GM20000 (cell line): ENCODE data around the gene SBK2.
A peak's percentile ranks its signal among the peaks of the same experiment; 100 is the strongest.

ENCODE experiments used
- DNase-seq: peaks from one replicate; pipeline ENCODE4 v3.0.0; 2012; ENCODE audit warnings: low spot score
- CTCF ChIP-seq: IDR thresholded peaks from 2 replicates; pipeline ENCODE4 v1.5.1; 2012; ENCODE audit warnings: mild to moderate bottlenecking, control low read depth; ENCODE audit errors: extremely low read depth, missing control alignments

Gene SBK2

GRCh38 chr19:55483706-55484592 lies 53.0 kb downstream of the SBK2 start:
- no peak for TF ChIP-seq CTCF
- DNase-seq, result peak; percentile 43

GRCh38 chr19:55482967-55483705 lies 53.8 kb downstream of the SBK2 start:
- DNase-seq, result no peak
- TF ChIP-seq CTCF, result no peak

- no peak for DNase-seq
- no peak for TF ChIP-seq CTCF
Observed at GRCh38 chr19:55482156-55482961, 54.6 kb downstream of the SBK2 start.

GRCh38 chr19:55481794-55482155 lies 55.2 kb downstream of the SBK2 start:
- DNase-seq, result no peak
- no peak for TF ChIP-seq CTCF

- TF ChIP-seq CTCF, result no peak
Observed at GRCh38 chr19:55481148-55481793, 55.7 kb downstream of the SBK2 start.

GRCh38 chr19:55479451-55480230 lies 57.3 kb downstream of the SBK2 start:
- no peak for DNase-seq

More at GRCh38 chr19:55481148-55481793, 55.7 kb downstream of the SBK2 start:
- DNase-seq, result no peak

More at GRCh38 chr19:55479451-55480230, 57.3 kb downstream of the SBK2 start:
- no peak for TF ChIP-seq CTCF
